Epidermal melanocyte (primary cell): ENCODE measurements around the gene RGS3.
A peak's percentile ranks its signal among the peaks of the same experiment; 100 is the strongest.

Experiments
- DNase-seq: peaks from one replicate; pipeline ENCODE4 v3.0.0; 2011; ENCODE audit warnings: low spot score; ENCODE audit not compliant: insufficient read length

Gene RGS3

DNA sequence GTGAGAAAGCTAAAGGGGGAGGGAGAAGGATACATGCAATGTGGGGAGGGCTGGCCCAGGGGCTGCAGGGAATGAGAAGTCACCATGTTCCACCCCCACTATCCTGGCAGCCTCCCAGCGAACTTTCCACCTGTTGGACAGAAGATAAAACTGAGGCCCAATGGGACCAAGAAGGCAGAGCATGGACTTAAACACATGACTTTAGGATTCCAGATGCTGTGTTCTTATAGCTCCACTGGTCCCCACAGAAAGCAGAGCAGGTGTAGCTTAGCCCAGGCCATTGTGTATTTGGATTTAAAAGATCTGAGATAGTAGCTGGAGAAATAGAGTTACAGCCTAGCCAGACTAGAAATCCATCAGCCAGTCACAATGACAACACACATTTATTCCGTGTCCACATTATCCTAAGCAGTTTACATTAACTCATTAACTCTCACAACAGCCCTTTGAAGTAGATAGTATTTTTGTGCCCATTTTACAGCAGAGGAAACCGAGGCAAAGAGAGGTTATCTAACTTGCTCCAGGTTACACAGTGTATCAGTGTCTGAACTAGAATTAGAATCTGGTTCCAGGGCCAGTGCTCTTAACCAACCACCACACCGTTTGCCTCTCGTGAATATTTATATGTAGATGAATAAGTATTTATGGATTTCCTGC is 121.0 kb downstream of the RGS3 start:
- DNase-seq, result no peak

- no peak for DNase-seq
Measured at GRCh38 chr9:113585085-113585442, 121.5 kb downstream of the RGS3 start.

GRCh38 chr9:113585555-113585954 is 122.0 kb downstream of the RGS3 start:
- no peak for DNase-seq

DNA sequence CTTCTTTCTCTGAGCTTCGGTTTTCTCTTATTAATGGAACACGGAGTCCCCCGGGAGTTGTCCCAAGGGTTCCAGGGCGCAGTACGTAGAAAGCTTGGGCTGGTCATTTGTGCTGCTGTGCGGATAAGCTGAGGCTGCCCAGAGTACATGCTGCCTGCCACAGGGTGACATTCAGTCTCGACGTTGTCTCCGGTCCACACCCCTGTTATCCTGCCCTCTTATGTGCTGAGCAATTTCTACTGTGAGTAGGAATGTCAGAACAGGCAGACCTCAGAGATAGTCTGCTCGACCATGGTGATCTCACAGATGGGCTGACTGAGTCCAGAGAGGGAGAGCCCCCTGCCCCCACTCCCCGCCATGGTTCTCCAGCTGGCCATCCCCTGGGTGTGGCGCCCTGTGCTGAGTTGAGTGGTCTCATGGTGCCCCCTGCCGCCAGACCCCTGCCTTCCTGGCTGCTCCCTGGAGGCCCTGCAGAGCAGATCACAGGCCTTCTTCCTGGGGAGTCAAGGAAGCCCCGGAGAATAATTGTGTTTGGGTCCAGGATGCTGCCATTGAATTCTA is 124.0 kb downstream of the RGS3 start:
- no peak for DNase-seq

DNA sequence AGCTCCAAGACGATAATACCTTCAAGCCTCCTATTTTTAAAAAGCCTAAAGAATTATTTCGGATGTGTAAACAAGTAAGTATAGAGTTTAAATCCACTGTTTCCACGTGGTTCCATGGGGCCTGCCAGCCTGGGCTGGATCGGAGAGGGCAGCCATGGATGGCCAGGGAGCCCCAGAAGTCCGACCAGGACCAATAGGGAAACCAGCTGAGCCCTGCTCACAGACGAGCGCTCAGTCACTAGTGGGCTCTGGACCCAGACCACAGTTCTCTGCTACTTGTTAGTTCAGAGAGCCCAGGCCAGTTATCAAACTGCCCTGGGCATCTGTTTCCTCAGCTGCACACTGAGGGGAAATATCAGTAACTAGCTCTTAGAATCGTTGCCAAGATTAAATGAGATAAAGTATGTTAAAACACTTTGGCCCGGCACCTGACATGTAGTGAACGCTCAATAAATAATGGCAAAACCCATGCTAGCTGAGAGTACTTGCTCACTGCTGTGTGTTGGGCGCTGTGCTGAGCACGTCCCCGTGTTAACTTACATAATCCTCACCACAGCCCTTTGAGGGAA is 124.8 kb downstream of the RGS3 start:
- no peak for DNase-seq

DNA sequence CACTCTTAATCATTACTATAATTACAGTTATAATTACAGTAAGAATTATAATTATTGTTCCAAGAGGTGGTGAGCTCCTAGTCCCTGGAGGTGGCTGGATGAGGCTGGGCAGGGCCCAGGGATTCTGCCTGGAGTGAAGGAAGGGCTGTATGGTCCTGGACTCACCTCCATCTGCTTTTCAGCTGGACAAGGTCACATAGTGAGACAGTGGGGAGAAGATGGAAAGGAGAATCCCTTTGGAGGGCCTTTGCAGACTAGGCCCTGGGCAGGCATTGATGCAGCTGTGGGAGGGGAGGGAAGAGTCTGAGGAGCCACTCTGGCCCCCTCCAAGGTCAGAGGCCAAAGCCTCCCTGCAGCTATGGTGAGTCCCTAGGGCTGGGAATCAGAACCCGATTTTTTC is 125.4 kb downstream of the RGS3 start:
- DNase-seq, result no peak

DNA sequence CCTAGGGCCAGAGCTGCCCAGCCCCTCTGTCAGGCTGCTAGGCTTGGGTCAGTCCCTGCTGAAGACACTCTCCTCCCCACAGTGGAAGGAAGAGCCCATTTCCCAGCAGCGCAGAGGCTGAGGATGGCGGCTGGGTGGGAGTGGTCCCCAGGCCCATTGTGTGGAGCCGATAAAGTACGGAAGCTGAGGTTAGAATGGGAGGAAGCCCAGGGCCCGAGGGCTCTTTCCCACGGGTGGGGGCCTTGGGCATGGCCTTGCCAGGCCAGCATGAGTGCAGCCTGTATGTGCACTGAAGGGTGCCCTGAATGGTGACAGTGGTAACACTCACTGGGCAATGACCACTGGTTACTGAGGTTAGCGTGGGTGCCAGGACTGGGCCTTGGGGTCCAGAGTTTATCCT is 125.9 kb downstream of the RGS3 start:
- no peak for DNase-seq

- no peak for DNase-seq
Measured at GRCh38 chr9:113589890-113590289, 126.4 kb downstream of the RGS3 start.

DNA sequence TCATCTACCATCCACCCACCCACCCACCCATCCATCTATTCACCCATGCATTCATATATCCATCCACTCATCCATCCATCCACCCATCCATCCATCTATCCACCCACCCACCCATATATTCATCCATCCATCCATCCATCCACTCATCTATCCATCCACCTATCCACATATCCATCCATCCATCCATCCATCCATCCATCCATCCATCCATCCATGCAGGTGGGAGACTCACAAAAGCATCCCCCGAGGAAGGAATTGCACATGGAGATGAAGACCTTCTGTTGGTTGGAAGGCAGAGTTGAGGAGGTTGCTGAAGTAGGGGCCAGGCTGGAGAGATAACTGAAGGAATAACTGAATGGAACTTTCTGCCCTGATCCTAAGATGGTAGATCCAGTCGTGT is 126.9 kb downstream of the RGS3 start:
- DNase-seq, result no peak

DNA sequence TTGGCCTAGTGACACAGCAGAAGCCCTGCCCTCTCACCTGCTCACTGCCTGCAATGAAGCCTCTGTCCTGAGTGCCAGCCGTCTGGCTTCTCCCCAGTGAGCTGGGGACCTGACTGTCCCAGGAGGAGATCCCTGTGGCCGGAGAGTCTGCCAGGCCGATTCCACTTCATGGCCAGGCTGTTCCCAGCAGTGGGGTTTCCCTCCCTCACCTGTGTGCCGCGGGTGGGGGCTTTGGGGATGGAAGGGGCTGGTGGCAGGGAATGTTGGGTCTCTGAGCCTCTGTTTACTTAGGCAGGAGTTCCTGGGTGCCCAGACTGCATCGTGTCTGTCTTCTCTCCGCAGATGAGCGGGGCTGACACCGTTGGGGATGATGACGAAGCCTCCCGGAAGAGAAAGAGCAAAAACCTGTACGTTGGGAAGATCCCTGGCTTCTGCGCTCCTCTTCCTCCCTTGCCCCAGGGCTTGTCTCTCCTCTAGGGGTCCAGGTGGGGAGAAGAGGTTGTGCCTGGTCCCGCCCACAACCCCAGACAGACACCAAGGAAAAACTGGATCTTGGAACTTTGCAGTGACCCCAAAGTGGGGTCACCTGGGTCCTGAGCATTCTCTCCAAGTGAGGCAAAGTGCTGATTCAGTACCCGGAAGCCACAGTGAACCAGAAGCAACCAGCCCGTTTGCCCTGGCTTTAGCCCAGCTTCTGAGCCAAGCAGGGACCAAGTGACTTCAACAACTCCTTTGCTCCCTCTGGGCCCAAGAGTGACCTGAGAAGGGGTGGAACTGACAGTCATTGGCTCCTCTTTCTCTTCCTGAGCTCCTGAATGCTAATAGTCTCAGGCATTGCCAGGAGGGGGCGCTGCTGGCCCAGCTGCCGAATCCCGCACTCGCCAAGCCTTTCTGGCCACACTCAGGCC is 127.7 kb downstream of the RGS3 start:
- DNase-seq, result peak; percentile 43

DNA sequence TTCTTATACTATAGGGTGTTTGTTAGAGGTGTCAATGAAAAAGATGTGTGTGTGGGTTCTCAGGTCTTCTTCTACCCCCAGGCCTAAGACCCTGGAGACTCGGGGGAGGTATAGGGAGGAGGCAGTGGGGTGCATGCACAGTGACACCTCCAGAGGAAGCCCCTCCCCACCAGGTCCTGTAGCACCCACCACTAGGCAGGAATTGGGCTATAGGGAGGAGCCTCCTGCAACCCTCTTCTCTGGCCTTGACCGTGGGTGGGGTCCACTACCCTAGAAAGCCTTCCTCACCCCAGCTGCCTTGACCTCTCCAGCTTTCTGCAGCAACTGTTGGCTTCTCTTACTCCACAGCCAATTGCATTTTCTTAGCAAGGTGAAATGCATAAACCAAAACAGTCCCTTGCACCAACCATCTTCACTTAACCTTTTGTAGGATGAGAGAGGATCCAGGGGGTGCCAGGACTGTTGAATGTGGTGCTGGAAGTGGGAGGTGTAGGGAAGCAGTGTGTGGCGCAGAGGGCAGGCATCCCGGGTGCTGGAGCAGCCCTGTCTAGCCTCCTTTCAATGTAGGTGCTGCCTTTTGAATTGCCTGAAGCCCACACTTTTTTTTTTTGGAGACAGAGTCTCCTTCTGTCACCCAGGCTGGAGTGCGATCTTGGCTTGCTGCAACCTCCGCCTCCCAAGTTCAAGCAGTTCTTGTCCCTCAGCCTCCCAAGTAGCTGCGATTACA is 128.5 kb downstream of the RGS3 start:
- DNase-seq, result no peak

GRCh38 chr9:113592876-113593575 is 129.5 kb downstream of the RGS3 start:
- no peak for DNase-seq

DNA sequence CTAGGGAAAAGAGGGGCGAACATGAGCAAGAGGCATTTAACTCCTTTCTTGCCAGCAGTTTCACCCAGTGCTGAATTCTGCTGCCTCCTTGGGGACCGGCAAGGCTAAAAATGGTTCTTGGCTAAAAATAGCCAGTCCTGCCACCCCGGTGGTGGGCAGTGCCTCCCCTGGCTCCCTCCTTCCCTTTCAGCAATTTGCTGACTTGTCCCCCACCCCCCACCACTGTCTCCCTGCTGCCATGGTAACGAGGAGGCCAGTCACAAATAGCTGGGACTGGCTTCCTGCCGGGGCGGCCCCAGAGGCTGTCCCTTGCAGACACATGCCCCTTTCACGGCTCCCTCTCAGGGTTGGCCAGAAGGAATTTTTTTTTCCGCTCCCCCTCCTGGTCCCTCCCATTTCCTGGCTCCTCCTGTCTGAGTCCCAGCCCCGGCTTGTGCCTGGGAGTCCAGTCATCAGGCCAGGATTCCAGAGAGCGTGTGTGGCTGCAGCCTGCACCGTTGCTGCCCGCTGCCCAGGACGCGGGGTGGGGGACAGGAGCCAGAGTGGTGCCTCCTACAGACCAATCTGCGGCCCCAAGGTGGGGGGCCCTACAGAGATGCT is 130.3 kb downstream of the RGS3 start:
- peak; percentile 89 for DNase-seq

- DNase-seq, result no peak
Measured at GRCh38 chr9:113594484-113595299, 131.2 kb downstream of the RGS3 start.

GRCh38 chr9:113596616-113597320 is 133.2 kb downstream of the RGS3 start:
- DNase-seq, result no peak

- no peak for DNase-seq
Measured at GRCh38 chr9:113597390-113598241, 134.1 kb downstream of the RGS3 start.

DNA sequence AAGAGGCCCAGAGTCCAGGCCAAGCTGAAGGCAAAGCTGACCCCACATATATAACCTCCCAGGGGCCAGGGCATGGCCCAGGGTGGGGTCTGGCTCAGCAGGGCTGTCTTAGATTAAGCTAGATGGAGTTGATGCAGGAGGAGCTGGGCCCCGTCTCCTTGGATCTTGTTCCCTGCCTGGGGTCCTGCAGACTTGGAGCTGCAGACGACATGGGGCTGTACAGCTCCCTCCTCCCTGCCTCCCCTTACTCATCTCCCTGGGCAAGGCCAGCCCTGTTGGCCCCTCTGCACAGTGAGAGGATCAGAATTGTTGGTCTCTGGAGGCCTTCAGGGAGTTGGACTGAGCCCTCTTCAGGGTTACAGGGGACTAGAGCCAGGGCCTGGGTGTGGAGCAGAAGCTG is 134.9 kb downstream of the RGS3 start:
- no peak for DNase-seq

DNA sequence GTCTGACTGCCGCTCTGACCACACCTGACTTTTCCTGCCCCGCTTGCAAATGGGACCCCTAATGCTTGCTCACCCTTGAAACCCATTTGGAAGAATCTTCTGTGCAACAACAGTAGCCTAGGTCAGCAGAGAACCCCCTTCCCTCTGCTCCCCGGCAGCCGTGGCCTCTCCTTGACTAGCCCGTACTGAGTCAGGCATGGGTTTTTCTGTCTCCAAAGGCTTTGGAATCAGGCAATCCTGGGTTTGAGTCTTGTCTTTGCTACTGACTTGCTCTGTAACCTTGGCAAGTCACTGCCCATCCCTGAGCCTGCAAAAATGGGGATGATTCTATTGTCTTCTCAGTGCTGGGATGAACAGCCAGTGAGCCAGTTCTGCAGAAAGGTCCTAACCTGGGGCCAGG is 135.4 kb downstream of the RGS3 start:
- DNase-seq, result no peak
